ENCODE measurements around the gene GULP1. TPM values are rescaled to one million over a fixed set of nuclear protein-coding genes. Genes with fewer than 3 reads are reported as not detected.

The GULP1 gene
- total and polyA plus RNA-seq, 2 experiments from 2014 or later = 94.6 to 181 TPM

DNA sequence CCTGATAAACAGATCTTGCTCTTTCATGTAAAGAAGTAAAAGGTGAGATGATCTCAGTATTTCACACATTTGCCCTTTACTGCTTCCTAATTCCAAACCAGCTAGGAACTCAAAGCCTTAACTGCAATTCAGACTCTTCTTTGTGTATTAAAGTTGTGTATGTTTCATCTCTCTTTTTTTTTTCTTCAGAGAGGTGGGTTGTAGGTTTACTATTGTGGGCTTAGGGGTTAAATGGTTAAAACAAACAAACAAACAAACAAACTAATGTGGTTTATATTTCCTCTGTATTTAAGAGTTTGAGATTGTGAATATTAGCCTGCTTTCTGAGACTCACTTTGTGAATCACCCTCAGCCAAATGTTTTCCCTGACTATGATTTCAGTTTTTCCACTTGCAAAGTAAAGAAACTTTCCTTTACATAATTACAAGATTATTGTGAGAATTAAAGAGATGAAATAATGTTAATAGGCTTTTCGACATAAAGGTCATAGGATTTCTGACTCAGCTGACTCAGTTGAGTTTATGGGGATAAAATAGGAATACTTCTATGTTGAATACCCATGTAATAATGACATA is 2.8 kb downstream of the GULP1 start:
- TF ChIP-seq, protein P1, sequence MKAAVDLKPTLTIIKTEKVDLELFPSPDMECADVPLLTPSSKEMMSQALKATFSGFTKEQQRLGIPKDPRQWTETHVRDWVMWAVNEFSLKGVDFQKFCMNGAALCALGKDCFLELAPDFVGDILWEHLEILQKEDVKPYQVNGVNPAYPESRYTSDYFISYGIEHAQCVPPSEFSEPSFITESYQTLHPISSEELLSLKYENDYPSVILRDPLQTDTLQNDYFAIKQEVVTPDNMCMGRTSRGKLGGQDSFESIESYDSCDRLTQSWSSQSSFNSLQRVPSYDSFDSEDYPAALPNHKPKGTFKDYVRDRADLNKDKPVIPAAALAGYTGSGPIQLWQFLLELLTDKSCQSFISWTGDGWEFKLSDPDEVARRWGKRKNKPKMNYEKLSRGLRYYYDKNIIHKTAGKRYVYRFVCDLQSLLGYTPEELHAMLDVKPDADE (IDR thresholded peaks at IDR 0.05) = no peak
- TF ChIP-seq CREB1 (CRISPR knock-in tag; IDR thresholded peaks at IDR 0.05; ENCODE audit: low read depth) = no peak
- no peak for TF ChIP-seq JUNB (IDR thresholded peaks at IDR 0.05; ENCODE audit: unreplicated experiment)
- TF ChIP-seq, protein P2, sequence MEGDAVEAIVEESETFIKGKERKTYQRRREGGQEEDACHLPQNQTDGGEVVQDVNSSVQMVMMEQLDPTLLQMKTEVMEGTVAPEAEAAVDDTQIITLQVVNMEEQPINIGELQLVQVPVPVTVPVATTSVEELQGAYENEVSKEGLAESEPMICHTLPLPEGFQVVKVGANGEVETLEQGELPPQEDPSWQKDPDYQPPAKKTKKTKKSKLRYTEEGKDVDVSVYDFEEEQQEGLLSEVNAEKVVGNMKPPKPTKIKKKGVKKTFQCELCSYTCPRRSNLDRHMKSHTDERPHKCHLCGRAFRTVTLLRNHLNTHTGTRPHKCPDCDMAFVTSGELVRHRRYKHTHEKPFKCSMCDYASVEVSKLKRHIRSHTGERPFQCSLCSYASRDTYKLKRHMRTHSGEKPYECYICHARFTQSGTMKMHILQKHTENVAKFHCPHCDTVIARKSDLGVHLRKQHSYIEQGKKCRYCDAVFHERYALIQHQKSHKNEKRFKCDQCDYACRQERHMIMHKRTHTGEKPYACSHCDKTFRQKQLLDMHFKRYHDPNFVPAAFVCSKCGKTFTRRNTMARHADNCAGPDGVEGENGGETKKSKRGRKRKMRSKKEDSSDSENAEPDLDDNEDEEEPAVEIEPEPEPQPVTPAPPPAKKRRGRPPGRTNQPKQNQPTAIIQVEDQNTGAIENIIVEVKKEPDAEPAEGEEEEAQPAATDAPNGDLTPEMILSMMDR (conservative IDR thresholded peaks at IDR 0.05; ENCODE audit: low read depth in 2 of 2) = no peak
- TF ChIP-seq, protein P3, sequence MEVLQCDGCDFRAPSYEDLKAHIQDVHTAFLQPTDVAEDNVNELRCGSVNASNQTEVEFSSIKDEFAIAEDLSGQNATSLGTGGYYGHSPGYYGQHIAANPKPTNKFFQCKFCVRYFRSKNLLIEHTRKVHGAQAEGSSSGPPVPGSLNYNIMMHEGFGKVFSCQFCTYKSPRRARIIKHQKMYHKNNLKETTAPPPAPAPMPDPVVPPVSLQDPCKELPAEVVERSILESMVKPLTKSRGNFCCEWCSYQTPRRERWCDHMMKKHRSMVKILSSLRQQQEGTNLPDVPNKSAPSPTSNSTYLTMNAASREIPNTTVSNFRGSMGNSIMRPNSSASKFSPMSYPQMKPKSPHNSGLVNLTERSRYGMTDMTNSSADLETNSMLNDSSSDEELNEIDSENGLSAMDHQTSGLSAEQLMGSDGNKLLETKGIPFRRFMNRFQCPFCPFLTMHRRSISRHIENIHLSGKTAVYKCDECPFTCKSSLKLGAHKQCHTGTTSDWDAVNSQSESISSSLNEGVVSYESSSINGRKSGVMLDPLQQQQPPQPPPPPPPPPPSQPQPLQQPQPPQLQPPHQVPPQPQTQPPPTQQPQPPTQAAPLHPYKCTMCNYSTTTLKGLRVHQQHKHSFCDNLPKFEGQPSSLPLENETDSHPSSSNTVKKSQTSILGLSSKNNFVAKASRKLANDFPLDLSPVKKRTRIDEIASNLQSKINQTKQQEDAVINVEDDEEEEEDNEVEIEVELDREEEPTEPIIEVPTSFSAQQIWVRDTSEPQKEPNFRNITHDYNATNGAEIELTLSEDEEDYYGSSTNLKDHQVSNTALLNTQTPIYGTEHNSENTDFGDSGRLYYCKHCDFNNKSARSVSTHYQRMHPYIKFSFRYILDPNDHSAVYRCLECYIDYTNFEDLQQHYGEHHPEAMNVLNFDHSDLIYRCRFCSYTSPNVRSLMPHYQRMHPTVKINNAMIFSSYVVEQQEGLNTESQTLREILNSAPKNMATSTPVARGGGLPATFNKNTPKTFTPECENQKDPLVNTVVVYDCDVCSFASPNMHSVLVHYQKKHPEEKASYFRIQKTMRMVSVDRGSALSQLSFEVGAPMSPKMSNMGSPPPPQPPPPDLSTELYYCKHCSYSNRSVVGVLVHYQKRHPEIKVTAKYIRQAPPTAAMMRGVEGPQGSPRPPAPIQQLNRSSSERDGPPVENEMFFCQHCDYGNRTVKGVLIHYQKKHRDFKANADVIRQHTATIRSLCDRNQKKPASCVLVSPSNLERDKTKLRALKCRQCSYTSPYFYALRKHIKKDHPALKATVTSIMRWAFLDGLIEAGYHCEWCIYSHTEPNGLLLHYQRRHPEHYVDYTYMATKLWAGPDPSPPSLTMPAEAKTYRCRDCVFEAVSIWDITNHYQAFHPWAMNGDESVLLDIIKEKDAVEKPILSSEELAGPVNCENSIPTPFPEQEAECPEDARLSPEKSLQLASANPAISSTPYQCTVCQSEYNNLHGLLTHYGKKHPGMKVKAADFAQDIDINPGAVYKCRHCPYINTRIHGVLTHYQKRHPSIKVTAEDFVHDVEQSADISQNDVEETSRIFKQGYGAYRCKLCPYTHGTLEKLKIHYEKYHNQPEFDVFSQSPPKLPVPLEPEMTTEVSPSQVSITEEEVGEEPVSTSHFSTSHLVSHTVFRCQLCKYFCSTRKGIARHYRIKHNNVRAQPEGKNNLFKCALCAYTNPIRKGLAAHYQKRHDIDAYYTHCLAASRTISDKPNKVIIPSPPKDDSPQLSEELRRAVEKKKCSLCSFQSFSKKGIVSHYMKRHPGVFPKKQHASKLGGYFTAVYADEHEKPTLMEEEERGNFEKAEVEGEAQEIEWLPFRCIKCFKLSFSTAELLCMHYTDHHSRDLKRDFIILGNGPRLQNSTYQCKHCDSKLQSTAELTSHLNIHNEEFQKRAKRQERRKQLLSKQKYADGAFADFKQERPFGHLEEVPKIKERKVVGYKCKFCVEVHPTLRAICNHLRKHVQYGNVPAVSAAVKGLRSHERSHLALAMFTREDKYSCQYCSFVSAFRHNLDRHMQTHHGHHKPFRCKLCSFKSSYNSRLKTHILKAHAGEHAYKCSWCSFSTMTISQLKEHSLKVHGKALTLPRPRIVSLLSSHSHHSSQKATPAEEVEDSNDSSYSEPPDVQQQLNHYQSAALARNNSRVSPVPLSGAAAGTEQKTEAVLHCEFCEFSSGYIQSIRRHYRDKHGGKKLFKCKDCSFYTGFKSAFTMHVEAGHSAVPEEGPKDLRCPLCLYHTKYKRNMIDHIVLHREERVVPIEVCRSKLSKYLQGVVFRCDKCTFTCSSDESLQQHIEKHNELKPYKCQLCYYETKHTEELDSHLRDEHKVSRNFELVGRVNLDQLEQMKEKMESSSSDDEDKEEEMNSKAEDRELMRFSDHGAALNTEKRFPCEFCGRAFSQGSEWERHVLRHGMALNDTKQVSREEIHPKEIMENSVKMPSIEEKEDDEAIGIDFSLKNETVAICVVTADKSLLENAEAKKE (CRISPR knock-in tag; IDR thresholded peaks at IDR 0.05) = no peak
- no peak for TF ChIP-seq ZNF114 (CRISPR knock-in tag; IDR thresholded peaks at IDR 0.05)
- no peak for TF ChIP-seq ZNF331 (CRISPR knock-in tag; IDR thresholded peaks at IDR 0.05; ENCODE audit: low read depth)
- no peaks in the 10 kb centered on the region for H3K27me3 ChIP-seq (ENCODE audit: insufficient read depth)
- peaks cover 13% of the 10 kb centered on the region; the same call in 1 of the 2 replicates for H3K36me3 ChIP-seq (ENCODE audit: insufficient read depth)
- DNase-seq (ENCODE audit: low spot score) (no peak), ATAC-seq (no peak)
- H3K4me2 ChIP-seq = peak overlapping the region; percentile 87
- no peaks in the 10 kb centered on the region for H4K20me1 ChIP-seq (replicated peaks; ENCODE audit: insufficient read depth)
- H2AFZ ChIP-seq = no peak overlapping the region
- H3K9me2 ChIP-seq (ENCODE audit: insufficient read depth) = no peaks in the 10 kb centered on the region
- H3K27ac ChIP-seq (ENCODE audit: low read depth) = peak overlapping the region; percentile 97
- H3K4me3 Mint-ChIP-seq = peak overlapping the region; percentile 95
- no peaks in the 10 kb centered on the region for H3F3A ChIP-seq (replicated peaks; ENCODE audit: low read depth)
- H3K4me1 Mint-ChIP-seq = peaks cover 30% of the 10 kb centered on the region
- H3K36me3 Mint-ChIP-seq (ENCODE audit: low read depth) = peaks cover 37% of the 10 kb centered on the region
- H3K4me3 ChIP-seq = peak overlapping the region; percentile 82
- peaks cover 96% of the 10 kb centered on the region for H3K79me2 ChIP-seq (replicated peaks; ENCODE audit: insufficient read depth)
- H3K27ac Mint-ChIP-seq = peak overlapping the region; percentile 100
- peaks cover 14% of the 10 kb centered on the region; the same call in 2 of the 3 replicates for H3K9me3 Mint-ChIP-seq
- H3K4me1 ChIP-seq (ENCODE audit: insufficient read depth) = peaks cover 41% of the 10 kb centered on the region
- peaks cover 19% of the 10 kb centered on the region for H3K27me3 Mint-ChIP-seq (ENCODE audit: insufficient read depth, low read depth, poor library complexity)

All from GM23338 (cell line).